ENCODE results near the gene MUC6.

MUC6 gene

GRCh38 chr11:1028616-1029015, 7.9 kb downstream of the MUC6 start:
- Histone ChIP-seq H3K4me3 (ENCODE audit: low read length) (no peak overlapping the region), H3K79me2 (ENCODE audit: low read length) (no peaks in the 10 kb centered on the region), H3K9me2 (replicated peaks; ENCODE audit: insufficient read depth, low read length) (no peaks in the 10 kb centered on the region), H3K36me3 (replicated peaks; ENCODE audit: insufficient read depth, low read length) (no peaks in the 10 kb centered on the region), H3K4me2 (ENCODE audit: low read depth, low read length) (no peak overlapping the region), H3K4me1 (ENCODE audit: low read length) (no peaks in the 10 kb centered on the region), H2AFZ (ENCODE audit: low read length) (no peak overlapping the region), H3K9ac (ENCODE audit: low read length) (no peak overlapping the region), H3K27me3 (replicated peaks; ENCODE audit: insufficient read depth, low read length) (peaks cover 57% of the 10 kb centered on the region), H3F3A (ENCODE audit: insufficient read depth, low read length) (no peaks in the 10 kb centered on the region), H3K9me3 (replicated peaks; ENCODE audit: insufficient read depth, low read length) (no peaks in the 10 kb centered on the region), H4K20me1 (ENCODE audit: insufficient read depth, low read length) (no peaks in the 10 kb centered on the region), H3K27ac (ENCODE audit: low read length) (no peak overlapping the region)
- TF ChIP-seq EZH2phosphoT487 (IDR thresholded peaks at IDR 0.05; ENCODE audit: low read length) (no peak), CTCF (IDR thresholded peaks at IDR 0.05; ENCODE audit: low read length) (no peak), EZH2 (optimal IDR thresholded peaks at IDR 0.05; ENCODE audit: low read depth, low read length) (no peak)
- no peak for DNase-seq

GRCh38 chr11:1028291-1028540, 8.3 kb downstream of the MUC6 start:
- no peaks in the 10 kb centered on the region for H3F3A ChIP-seq (ENCODE audit: insufficient read depth, low read length)
- H3K4me2 ChIP-seq (ENCODE audit: low read depth, low read length), result no peak overlapping the region
- no peak overlapping the region for H3K4me3 ChIP-seq (ENCODE audit: low read length)
- H4K20me1 ChIP-seq (ENCODE audit: insufficient read depth, low read length), result no peaks in the 10 kb centered on the region
- no peaks in the 10 kb centered on the region for H3K9me3 ChIP-seq (replicated peaks; ENCODE audit: insufficient read depth, low read length)
- H3K27me3 ChIP-seq (replicated peaks; ENCODE audit: insufficient read depth, low read length), result peaks cover 53% of the 10 kb centered on the region
- H3K4me1 ChIP-seq (ENCODE audit: low read length), result no peaks in the 10 kb centered on the region
- no peak for DNase-seq
- no peaks in the 10 kb centered on the region for H3K9me2 ChIP-seq (replicated peaks; ENCODE audit: insufficient read depth, low read length)
- no peaks in the 10 kb centered on the region for H3K79me2 ChIP-seq (ENCODE audit: low read length)
- no peak overlapping the region for H3K9ac ChIP-seq (ENCODE audit: low read length)
- H3K27ac ChIP-seq (ENCODE audit: low read length), result no peak overlapping the region
- no peaks in the 10 kb centered on the region for H3K36me3 ChIP-seq (replicated peaks; ENCODE audit: insufficient read depth, low read length)
- TF ChIP-seq EZH2 (optimal IDR thresholded peaks at IDR 0.05; ENCODE audit: low read depth, low read length), result no peak
- TF ChIP-seq CTCF (IDR thresholded peaks at IDR 0.05; ENCODE audit: low read length), result no peak
- no peak for TF ChIP-seq EZH2phosphoT487 (IDR thresholded peaks at IDR 0.05; ENCODE audit: low read length)
- H2AFZ ChIP-seq (ENCODE audit: low read length), result no peak overlapping the region

- Histone ChIP-seq H3K79me2 (ENCODE audit: low read length) (no peaks in the 10 kb centered on the region), H3K27ac (ENCODE audit: low read length) (no peak overlapping the region), H4K20me1 (ENCODE audit: insufficient read depth, low read length) (no peaks in the 10 kb centered on the region), H3K4me2 (ENCODE audit: low read depth, low read length) (no peak overlapping the region), H3K9ac (ENCODE audit: low read length) (no peak overlapping the region), H3F3A (ENCODE audit: insufficient read depth, low read length) (no peaks in the 10 kb centered on the region), H3K9me3 (replicated peaks; ENCODE audit: insufficient read depth, low read length) (no peaks in the 10 kb centered on the region), H3K36me3 (replicated peaks; ENCODE audit: insufficient read depth, low read length) (no peaks in the 10 kb centered on the region), H3K4me3 (ENCODE audit: low read length) (no peak overlapping the region), H3K27me3 (replicated peaks; ENCODE audit: insufficient read depth, low read length) (peaks cover 47% of the 10 kb centered on the region), H3K9me2 (replicated peaks; ENCODE audit: insufficient read depth, low read length) (no peaks in the 10 kb centered on the region), H2AFZ (ENCODE audit: low read length) (no peak overlapping the region), H3K4me1 (ENCODE audit: low read length) (no peaks in the 10 kb centered on the region)
- DNase-seq, result no peak
- TF ChIP-seq EZH2 (optimal IDR thresholded peaks at IDR 0.05; ENCODE audit: low read depth, low read length) (no peak), EZH2phosphoT487 (IDR thresholded peaks at IDR 0.05; ENCODE audit: low read length) (no peak), CTCF (IDR thresholded peaks at IDR 0.05; ENCODE audit: low read length) (no peak)
Observed at GRCh38 chr11:1027483-1028290, 8.8 kb downstream of the MUC6 start.
